GM21381 (cell line): ENCODE data around the gene DRAXIN.

ENCODE experiments used
- ATAC-seq: cut with Tn5 transposase; IDR thresholded peaks from one replicate; pipeline ENCODE4 v1.9.1; 2021; ENCODE audit warnings: mild to moderate bottlenecking, moderate library complexity; ENCODE audit not compliant: unreplicated experiment

The DRAXIN gene

GRCh38 chr1:11691302-11691914, at the start of gene DRAXIN:
Gene DRAXIN, plus strand, starts transcription at chr1:11691710. Its CDS starts 14,549 bp downstream, at chr1:11706259.
- no peak for ATAC-seq

- no peak for ATAC-seq
Measured at GRCh38 chr1:11641776-11642305, 49.7 kb upstream of the DRAXIN start.

GRCh38 chr1:11642418-11643017, 49.0 kb upstream of the DRAXIN start:
- peak; percentile 57 for ATAC-seq

GRCh38 chr1:11643782-11644181, 47.7 kb upstream of the DRAXIN start:
- no peak for ATAC-seq

- no peak for ATAC-seq
Measured at GRCh38 chr1:11645270-11645669, 46.2 kb upstream of the DRAXIN start.

- ATAC-seq: no peak
Measured at GRCh38 chr1:11645670-11646265, 45.7 kb upstream of the DRAXIN start.

GRCh38 chr1:11646317-11646716, 45.2 kb upstream of the DRAXIN start:
- no peak for ATAC-seq

- no peak for ATAC-seq
Measured at GRCh38 chr1:11647333-11647732, 44.2 kb upstream of the DRAXIN start.

- ATAC-seq: no peak
Measured at GRCh38 chr1:11648039-11648438, 43.5 kb upstream of the DRAXIN start.

- no peak for ATAC-seq
Measured at GRCh38 chr1:11648732-11649158, 42.8 kb upstream of the DRAXIN start.

GRCh38 chr1:11649237-11649623, 42.3 kb upstream of the DRAXIN start:
- no peak for ATAC-seq

GRCh38 chr1:11649624-11650330, 41.7 kb upstream of the DRAXIN start:
- ATAC-seq: no peak

- ATAC-seq: no peak
Measured at GRCh38 chr1:11650331-11650991, 41.0 kb upstream of the DRAXIN start.

- no peak for ATAC-seq
Measured at GRCh38 chr1:11651017-11651416, 40.5 kb upstream of the DRAXIN start.

- ATAC-seq: no peak
Measured at GRCh38 chr1:11652203-11652780, 39.2 kb upstream of the DRAXIN start.

- no peak for ATAC-seq
Measured at GRCh38 chr1:11653101-11653860, 38.2 kb upstream of the DRAXIN start.

- no peak for ATAC-seq
Measured at GRCh38 chr1:11653861-11654136, 37.7 kb upstream of the DRAXIN start.

GRCh38 chr1:11654137-11654938, 37.2 kb upstream of the DRAXIN start, which contains the start of the genes FBXO2 and FBXO44:
Gene FBXO2, minus strand, starts transcription at chr1:11654429. Its CDS starts 89 bp downstream, at chr1:11654340.
Gene FBXO44, plus strand, starts transcription at chr1:11654877. Its CDS starts 959 bp downstream, at chr1:11655836.
- peak; percentile 59 for ATAC-seq
